ENCODE measurements around the gene KIF15. TPM values are rescaled to one million over a fixed set of nuclear protein-coding genes. Genes with fewer than 3 reads are reported as not detected.
"Not testable (repeated sequence)": the region's sequence is repeated elsewhere in the genome, so short reads cannot be mapped to it uniquely, and the experiment has no call there.

KIF15 gene
- total RNA-seq, 1 experiment from 2014 or later: 5.5 TPM

GRCh38 chr3:44816334-44816733, 54.7 kb downstream of the KIF15 start:
- not testable (repeated sequence) for DNase-seq (ENCODE audit: low spot score)

DNA sequence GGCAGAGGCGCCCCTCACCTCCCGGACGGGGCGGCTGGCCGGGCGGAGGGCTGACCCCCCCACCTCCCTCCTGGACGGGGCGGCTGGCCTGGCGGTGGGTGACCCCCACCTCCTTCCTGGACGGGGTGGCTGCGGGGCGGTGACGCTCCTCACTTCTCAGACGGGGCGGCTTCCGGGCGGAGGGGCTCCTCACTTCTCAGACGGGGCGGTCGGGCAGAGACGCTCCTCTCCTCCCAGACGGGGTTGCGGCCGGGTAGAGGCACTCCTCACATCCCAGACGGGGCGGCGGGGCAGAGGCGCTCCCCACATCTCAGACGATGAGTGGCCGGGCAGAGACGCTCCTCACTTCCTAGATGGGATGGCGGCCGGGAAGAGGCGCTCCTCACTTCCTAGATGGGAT, 59.6 kb downstream of the KIF15 start:
- DNase-seq (ENCODE audit: low spot score): not testable (repeated sequence)

DNA sequence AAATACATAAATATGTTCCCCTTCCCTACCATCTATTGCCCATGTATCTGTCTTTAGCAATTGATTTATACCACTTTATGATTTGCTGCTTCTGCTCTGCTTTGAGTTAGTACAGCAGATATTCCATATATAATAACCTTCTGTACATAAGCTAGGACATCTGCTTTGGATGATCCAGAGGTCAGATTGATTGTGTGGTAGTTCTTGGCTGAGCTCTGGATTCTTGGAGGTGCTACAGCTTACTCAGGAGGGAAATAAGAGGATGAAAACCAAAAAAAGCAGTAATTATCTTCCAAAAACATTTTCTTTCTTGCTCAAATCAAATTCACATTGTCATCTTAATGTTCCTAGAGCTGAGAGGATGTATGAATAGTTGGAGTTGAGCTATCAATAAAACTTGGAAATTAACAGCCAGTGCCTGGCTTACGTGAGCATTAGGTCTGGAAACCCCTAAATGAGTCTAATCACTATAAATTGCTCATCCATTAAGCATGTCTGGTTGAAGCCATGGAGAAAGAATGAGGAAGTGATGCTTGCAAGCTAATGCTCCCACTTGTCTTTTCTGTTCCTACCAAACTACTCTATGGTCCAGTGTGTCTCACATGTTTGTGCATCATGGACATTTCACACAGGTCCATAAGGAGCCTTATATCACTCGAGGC, 63.8 kb downstream of the KIF15 start:
- no peak for DNase-seq (ENCODE audit: low spot score)

- DNase-seq (ENCODE audit: low spot score): no peak
Measured at GRCh38 chr3:44827196-44827595, 65.6 kb downstream of the KIF15 start.

- no peak for DNase-seq (ENCODE audit: low spot score)
Measured at GRCh38 chr3:44831232-44831631, 69.6 kb downstream of the KIF15 start.

DNA sequence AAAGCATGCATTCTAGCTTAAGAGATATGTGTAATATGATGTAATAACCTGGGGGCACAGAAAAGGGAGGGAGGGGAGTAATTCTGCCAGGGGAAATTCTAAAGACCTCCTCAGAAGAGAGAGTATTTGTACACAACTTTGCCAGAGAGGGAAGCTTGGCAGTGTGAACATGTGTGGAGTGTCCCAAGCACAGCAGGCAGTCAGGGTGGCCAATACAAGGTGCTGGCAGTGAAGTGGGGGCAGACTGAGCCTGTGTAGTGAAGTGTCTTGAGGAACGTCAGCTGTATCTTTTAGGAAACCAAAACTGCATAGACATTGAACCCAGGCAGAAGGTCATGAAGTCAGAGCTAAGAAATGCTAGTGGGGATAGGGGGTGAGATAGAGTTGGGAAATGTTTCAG, 70.4 kb downstream of the KIF15 start:
- no peak for DNase-seq (ENCODE audit: low spot score)

DNA sequence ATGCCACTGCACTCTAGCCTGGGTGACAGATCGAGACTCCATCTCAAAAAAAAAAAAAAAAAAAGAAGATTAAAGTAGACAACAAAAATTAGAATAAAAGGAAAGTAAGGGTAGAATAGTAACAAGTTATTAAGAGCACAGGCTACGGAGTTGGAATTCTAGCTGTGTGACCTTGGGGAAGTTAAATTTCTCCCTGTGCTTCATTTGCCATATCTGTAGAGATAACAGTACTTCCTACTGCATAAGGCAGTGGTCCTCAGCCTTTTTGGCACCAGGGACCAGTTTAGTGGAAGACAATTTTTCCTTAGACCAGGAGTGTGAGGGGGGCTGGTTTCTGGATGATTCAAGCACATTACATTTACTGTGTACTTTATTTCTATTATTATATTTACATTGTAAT, 71.4 kb downstream of the KIF15 start:
- no peak for DNase-seq (ENCODE audit: low spot score)

DNA sequence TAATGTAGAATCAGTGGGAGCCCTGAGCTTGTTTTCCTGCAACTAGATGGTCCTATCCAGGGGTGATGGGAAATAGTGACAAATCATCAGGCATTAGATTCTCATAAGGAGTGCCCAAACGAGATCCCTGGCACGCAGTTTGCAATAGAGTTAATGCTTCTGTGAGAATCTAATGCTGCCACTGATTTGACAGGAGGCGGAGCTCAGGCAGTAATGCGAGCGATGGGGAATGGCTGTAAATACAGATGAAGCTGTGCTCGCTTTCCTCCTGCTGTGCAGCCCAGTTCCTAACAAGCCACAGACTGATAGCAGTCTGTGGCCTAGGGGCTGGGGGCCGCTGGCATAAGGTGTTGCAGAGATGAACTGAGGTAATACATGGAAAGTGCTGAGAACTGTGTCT, 71.8 kb downstream of the KIF15 start:
- no peak for DNase-seq (ENCODE audit: low spot score)

DNA sequence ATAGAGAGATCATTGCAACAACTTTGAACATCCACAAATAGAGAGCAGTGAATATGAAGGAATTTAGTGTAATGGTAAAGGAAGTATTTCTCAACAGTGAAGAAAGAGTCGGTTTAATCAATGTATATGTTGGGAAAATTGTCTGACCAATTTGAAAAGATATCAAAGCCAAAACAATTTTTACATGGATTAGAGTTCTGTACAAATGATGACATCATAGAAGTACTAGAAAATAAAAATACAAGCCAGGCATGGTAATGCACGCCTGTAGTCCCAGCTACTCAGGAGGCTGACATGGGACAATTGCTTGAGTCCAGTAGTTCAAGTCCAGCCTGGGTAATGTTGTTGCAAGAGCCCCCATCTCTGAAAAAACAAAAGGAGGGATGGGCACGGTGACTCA, 74.1 kb downstream of the KIF15 start:
- no peak for DNase-seq (ENCODE audit: low spot score)

DNA sequence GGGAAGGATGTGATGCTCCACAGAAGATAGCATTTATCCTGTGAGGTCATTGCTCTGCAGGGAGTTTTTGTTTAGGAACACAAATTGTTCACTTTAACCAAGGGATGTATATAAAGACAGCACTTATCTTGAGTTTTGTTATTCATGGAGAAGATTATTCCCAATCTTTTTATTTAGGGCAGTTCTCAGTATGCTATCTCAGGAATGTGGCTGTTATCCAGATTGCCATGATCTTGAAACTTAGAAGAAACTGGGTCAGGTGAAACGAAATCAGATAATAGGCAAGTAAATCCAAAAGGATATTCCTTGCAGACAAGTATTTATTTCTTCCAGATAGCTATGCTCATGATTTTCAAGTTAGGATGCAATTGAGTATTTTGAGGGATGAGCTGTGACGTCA, 80.8 kb downstream of the KIF15 start:
- no peak for DNase-seq (ENCODE audit: low spot score)

- DNase-seq (ENCODE audit: low spot score): no peak
Measured at GRCh38 chr3:44845528-44846520, 84.2 kb downstream of the KIF15 start.

- no peak for DNase-seq (ENCODE audit: low spot score)
Measured at GRCh38 chr3:44848634-44849033, 87.0 kb downstream of the KIF15 start.

GRCh38 chr3:44856663-44857062, 95.1 kb downstream of the KIF15 start:
- DNase-seq (ENCODE audit: low spot score): not testable (repeated sequence)

DNA sequence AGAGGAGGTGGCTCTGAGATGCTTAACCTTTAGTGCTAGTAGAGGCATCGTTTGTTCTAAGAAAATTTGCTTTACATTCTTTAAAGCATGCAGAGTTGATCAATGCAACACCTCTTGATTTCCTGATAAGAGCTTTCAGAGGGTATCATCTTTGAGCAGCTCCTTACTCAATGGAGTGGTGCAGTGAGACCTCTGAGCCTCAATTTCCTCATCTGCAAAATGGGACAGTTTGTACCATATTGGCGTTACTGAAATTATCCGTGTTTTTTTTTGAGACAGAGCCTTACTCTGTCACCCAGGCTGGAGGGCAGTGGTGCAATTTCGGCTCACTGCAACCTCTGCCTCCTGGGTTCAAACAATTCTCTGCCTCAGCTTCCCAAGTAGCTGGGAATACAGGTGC, 98.5 kb downstream of the KIF15 start:
- DNase-seq (ENCODE audit: low spot score): no peak

DNA sequence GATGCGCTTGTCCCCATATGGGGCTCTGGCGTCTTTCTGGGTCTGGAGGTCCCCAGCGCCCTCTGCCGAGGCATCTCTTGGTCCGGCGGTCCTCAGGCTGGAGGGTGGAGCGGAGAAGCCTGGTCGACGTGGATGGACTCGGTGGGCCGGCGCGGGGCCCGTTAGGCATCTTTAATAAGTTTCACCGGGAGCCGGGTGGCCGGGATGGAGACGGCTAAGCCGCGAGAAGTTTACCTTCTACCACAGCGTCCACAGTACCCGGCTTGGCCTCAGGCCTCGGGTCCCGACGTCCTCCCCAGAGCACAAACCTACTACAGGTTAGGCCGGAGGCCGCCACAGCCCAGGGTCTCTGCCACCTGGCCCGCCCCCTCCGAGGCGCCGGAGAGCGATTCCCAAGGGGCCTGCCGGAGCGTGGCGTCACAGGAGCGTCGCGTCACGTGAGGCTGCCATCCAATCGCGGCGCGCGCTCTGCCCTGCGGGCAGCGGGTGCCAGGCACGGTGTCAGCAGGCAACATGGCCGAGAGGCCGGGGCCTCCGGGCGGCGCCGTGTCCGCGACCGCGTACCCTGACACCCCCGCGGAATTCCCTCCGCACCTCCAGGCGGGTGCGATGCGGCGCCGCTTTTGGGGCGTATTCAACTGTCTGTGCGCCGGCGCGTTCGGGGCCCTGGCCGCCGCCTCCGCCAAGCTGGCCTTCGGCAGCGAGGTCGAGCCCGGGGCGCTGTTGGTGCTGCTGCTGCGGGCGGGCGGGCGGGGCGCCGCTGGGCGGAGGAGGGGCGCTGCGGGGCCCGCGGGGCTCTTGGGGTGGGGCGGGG, 100.0 kb downstream of the KIF15 start, which contains the start of gene TMEM42:
Gene TMEM42, plus strand, starts transcription at position 501 of the 814 bp plus-strand sequence. Its CDS starts 13 bp downstream, at position 514.
- DNase-seq (ENCODE audit: low spot score): peak; percentile 79

GRCh38 chr3:44862226-44862637, 100.6 kb downstream of the KIF15 start:
- peak; percentile 27 for DNase-seq (ENCODE audit: low spot score)

DNA sequence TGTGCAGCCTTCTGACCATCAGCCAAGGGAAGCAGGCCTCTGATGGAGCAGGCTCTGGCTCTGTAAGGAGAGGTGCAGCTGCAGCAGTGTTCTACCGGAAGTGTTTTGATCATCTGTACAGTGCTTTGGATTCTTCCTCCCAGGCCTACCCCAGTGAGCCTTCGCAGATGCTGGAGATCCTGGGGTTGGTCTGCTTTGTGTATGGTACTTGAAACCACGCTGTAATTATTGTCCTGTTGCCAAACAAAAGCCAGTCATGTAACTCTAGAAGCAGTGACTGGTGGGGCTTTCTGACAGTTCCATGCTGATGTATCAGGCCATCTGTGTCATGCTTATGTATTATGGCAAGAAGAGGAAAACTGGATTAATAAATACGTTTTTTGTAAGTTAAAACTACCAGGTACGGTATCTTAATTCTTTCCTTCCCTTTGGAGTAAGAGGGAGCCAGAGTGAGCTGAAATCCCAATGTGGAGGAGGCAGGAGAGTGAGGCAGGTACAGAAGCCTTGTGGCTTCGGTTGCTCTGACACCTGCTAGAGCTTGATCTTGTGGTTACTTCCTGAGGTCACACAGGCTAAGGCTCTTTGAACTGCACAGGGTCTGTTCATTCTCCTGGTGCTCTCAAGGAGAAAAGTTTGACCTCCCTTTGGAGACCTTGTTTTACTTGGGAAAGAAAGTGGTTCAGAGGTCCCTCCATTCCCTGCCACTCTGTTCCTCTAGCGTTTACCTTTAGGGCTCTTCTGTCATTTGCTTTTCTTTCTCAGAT, 103.9 kb downstream of the KIF15 start:
- no peak for DNase-seq (ENCODE audit: low spot score)

DNA sequence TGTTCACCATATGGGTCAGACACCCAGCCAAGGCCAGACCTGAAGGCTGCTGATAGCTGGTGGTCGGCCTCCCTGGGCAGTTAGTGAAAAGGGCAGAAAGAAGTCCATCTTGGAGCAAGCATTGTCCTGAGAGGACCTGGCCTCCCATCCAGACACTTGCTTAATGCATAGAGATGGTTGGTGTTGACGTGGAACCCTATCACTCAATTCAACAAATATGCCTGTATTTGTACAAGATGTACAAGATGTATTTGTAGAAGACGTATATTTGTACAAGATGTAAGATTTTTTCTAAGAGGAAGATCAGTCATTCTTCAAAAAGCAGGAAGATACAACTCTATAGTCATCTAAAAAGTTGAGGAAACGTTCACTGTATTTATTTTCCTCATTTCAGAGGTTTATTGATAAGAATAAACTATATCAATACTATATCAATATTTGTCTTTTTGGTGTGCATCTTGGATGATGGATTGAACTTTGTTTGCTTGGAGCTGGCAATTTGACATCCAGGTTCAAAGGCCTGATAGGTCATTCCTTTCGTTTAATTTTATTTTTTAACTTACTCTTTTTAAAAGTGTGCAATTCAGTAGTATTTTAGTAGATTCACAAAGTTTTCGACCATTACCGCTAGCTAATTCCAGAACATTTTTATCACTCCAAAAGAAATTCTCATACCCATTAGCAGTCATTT, 106.0 kb downstream of the KIF15 start:
- no peak for DNase-seq (ENCODE audit: low spot score)

- peak; percentile 22 for DNase-seq (ENCODE audit: low spot score)
Measured at GRCh38 chr3:44870375-44871061, 108.9 kb downstream of the KIF15 start.

- no peak for DNase-seq (ENCODE audit: low spot score)
Measured at GRCh38 chr3:44874308-44874707, 112.7 kb downstream of the KIF15 start, which contains the start of gene TGM4. TGM4 (plus strand) TSS chr3:44874608; CDS start chr3:44874679, 71 bp downstream.

Measured in HT-29 (cell line).